Activated T-cell treated with anti-CD3 and anti-CD28 coated beads, Interleukin-2, amount 50 U/mL, for 72 hours (primary cell): ENCODE data around the gene OPTC. TPM values are rescaled to one million over a fixed set of nuclear protein-coding genes. Genes with fewer than 3 reads are reported as not detected.

Experiments
- ATAC-seq, 2 donors: fragments of 150-1000 bp; cut with Tn5 transposase; replicated peaks in 1 of 2; 2 replicates each; pipeline ENCODE4 v1.10.0; 2021; ENCODE audit warnings: moderate library complexity in 2 of 2, mild to moderate bottlenecking in 1 of 2
- DNase-seq, 2 donors: peaks; one replicate each; pipeline ENCODE4 v3.0.0; 2021 to 2022; ENCODE audit warnings: mixed read lengths in 1 of 2
- H3K27ac Mint-ChIP-seq: one replicate; pipeline ENCODE4 v1.8.0; 2022; ENCODE audit warnings: mild to moderate bottlenecking, moderate library complexity, mixed read lengths
- H3K27me3 Mint-ChIP-seq: one replicate; pipeline ENCODE4 v1.8.0; 2022; ENCODE audit warnings: low read depth, mixed read lengths
- H3K36me3 Mint-ChIP-seq, 2 donors: one replicate each; pipeline ENCODE4 v1.8.0; 2022; ENCODE audit warnings: mixed read lengths in 2 of 2, mild to moderate bottlenecking in 1 of 2; ENCODE audit not compliant: insufficient read depth in 2 of 2
- H3K4me1 Mint-ChIP-seq: one replicate; pipeline ENCODE4 v1.8.0; 2022; ENCODE audit warnings: low read depth, mixed read lengths
- H3K4me3 Mint-ChIP-seq, 2 donors: one replicate each; pipeline ENCODE4 v1.8.0; 2022; ENCODE audit warnings: mild to moderate bottlenecking in 2 of 2, mixed read lengths in 2 of 2, moderate library complexity in 2 of 2
- H3K9me3 Mint-ChIP-seq, 2 donors: one replicate each; pipeline ENCODE4 v1.8.0; 2022; ENCODE audit warnings: mixed read lengths in 2 of 2
- total RNA-seq, 2 donors: library from RNA; stranded (reverse); gene quantifications; one replicate each; pipeline ENCODE4 v1.2.3, GENCODE V29; 2022

OPTC gene
- total RNA-seq, 2 donors from 2014 or later: not detected

DNA sequence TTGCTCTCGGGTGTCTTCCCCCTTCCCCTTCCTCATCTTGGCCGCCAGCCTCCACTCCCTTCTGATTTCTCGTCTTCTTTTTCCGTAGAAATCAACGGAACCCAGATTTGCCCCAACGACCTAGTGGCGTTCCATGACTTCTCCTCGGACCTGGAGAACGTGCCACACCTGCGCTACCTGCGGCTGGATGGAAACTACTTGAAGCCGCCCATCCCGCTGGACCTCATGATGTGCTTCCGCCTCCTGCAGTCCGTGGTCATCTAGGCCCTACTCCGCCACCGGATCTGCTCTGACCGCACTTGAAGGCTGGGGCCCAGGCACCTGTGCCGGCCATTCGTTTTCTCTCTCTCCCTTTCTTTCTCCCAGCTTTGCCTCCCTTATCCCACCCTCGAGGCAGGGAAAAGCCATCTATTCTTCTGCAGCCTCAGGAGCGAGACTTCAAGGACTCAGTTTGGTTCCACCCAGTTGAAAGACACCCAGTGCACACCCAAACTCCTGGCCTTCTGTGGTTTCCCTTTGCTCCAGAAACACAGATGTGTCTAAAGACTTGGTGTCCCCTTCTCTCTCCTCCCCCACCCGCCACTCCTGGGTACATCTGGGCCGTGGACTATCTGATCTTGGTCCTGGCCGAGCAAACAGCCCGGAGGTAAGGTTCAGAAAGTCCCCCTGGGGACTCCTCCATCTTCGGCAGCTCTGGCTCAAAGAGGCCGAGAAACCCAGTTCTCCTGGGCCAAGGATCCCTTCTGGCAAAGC lies 7.2 kb upstream of the OPTC start:
- no peak for ATAC-seq
- Mint-ChIP-seq H3K36me3 (no peaks in the 10 kb centered on the region), H3K27me3 (no peaks in the 10 kb centered on the region), H3K9me3 (no peaks in the 10 kb centered on the region), H3K4me1 (peaks cover 9% of the 10 kb centered on the region), H3K27ac (no peak overlapping the region), H3K4me3 (peak overlapping the region; percentile 80 to 83)
- no peak for DNase-seq

DNA sequence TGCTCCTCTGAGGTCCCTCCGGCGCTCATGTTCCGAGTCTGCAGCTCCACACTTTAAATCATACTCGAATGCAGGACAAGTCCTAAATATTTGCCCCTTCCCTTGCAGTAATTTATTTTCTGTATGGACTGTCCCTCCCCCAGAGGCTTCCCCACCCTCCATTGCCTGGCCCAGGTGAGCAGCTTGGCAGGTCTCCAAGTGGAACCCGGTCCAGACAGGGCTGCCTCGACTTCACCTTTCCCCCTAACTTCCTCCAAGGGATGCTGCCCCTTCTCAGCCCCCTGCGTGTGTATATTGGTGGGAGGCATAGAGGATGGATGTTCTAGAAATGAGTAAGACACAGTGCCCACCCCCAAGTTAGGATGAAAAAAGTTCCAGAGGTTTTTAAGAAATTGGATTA lies 5.4 kb upstream of the OPTC start:
- no peak for ATAC-seq
- H3K27ac Mint-ChIP-seq: no peak overlapping the region
- H3K9me3 Mint-ChIP-seq: no peaks in the 10 kb centered on the region
- H3K27me3 Mint-ChIP-seq: no peaks in the 10 kb centered on the region
- DNase-seq: no peak
- peaks cover 9% of the 10 kb centered on the region for H3K4me1 Mint-ChIP-seq
- no peaks in the 10 kb centered on the region for H3K36me3 Mint-ChIP-seq
- H3K4me3 Mint-ChIP-seq: peak overlapping the region in 1 of 2 donors; percentile 7

DNA sequence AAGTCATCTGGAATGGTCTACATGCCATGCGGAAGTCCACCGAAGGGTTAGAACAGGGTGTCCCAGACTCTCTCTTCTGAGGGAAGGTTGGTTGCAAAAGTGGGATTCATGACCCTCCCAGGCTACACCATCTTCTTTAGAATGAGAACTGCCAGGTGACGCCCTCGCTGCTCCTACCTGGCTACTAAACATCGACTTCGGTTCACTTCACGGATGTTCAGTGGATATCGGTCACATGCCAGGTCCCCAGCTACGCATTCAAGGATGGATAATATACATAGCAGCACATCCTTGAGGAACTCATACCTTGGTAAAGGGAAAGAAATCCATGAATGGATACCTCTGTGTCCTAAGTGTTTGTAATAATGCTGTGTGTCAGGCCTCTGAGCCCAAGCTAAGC lies 3.3 kb upstream of the OPTC start:
- Mint-ChIP-seq H3K27me3 (no peaks in the 10 kb centered on the region), H3K4me1 (peaks cover 9% of the 10 kb centered on the region), H3K4me3 (no peak overlapping the region), H3K27ac (no peak overlapping the region), H3K36me3 (no peaks in the 10 kb centered on the region), H3K9me3 (no peaks in the 10 kb centered on the region)
- no peak for ATAC-seq
- no peak for DNase-seq

DNA sequence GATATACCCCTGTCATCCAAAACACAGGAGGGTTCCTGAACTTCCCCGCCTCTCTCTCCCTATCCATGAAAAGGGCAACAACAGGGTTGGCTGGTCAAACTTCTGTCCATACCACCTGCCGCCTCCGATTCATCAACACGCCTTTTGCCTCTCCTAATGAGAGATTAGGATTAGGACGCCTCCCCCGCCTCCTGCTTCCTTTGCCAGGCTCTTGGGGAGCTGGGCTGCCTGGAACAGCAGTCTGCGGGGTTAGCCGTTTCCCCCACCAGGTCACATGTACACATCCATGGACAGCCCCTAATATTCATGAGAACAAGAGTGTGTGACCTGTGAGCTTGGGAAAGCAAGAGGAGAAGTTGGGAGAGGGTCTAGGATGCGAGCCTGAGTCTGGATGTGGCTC lies 2.3 kb upstream of the OPTC start:
- Mint-ChIP-seq H3K36me3 (no peaks in the 10 kb centered on the region), H3K27ac (no peak overlapping the region), H3K27me3 (no peaks in the 10 kb centered on the region), H3K4me1 (peaks cover 9% of the 10 kb centered on the region), H3K4me3 (no peak overlapping the region), H3K9me3 (no peaks in the 10 kb centered on the region)
- ATAC-seq (no peak), DNase-seq (no peak)

DNA sequence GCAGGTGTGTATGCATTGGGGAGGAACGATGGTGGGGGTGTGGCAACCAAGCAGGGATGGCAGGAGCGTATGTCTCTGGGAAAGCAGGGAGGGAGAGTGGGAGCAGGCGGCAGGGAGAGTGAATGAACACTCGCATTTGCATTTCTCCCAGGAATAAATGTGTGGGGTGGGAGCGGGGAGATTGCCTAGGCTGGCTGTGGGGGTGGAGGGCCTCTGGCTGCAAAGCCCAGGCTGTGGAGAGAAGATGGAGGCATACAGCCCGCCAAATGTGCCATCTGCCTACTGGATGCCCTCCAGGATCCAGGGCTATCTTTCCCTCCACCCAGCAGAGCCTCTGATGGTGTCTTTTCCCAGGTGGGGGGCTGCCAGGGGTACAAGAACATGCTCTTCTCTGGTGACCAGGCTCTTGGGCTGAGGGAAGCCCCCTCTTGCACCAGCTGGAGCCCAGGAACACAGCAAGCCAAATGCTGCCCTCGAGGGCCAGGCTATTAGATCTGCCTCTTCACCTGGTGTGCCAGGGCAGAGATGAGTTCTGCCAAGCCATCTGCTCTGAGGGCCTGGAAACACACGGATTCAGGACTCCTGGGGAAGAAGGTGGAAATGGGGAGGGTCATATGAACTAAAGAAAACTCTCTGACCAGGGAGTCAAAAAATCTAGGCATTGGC lies 1.7 kb upstream of the OPTC start:
- H3K4me3 Mint-ChIP-seq: no peak overlapping the region
- no peaks in the 10 kb centered on the region for H3K27me3 Mint-ChIP-seq
- peaks cover 8% of the 10 kb centered on the region for H3K4me1 Mint-ChIP-seq
- H3K9me3 Mint-ChIP-seq: no peaks in the 10 kb centered on the region
- no peaks in the 10 kb centered on the region for H3K36me3 Mint-ChIP-seq
- DNase-seq (no peak), ATAC-seq (no peak)
- H3K27ac Mint-ChIP-seq: no peak overlapping the region

DNA sequence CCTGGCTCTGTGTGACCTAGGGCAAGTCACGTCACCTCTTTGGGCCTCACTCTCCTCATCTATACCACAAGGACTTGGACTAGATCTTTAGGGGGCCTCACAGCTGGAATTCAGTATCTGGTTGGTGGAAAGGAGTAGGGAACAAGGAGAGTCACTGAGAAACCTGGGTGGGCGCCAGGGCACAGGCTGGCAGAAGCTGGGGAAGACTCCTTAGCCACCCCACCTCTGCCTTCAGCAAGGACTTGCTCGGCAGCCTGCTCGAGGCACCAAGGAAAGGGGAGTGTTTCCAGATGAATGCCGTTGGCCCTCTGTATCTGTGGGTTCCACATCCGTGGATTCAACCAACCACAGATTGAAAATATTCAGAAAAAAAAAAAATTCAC lies 1.2 kb upstream of the OPTC start:
- Mint-ChIP-seq H3K36me3 (no peaks in the 10 kb centered on the region), H3K9me3 (no peaks in the 10 kb centered on the region), H3K4me3 (no peak overlapping the region), H3K27me3 (no peaks in the 10 kb centered on the region), H3K4me1 (peaks cover 3% of the 10 kb centered on the region), H3K27ac (no peak overlapping the region)
- ATAC-seq: no peak
- DNase-seq: no peak

DNA sequence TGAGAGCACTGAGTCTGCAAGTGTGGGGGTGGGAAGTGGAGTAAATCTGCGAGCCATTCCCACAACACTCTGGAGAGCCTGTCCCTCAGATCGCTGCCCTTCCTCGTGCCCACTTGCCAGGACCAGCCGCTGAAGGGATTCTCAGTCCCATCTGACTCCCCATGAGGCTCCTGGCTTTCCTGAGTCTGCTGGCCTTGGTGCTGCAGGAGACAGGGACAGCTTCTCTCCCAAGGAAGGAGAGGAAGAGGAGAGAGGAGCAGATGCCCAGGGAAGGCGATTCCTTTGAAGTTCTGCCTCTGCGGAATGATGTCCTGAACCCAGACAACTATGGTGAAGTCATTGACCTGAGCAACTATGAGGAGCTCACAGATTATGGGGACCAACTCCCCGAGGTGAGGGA lies 1.9 kb downstream of the OPTC start:
- H3K4me3 Mint-ChIP-seq: no peak overlapping the region
- no peak for DNase-seq
- H3K27me3 Mint-ChIP-seq: no peaks in the 10 kb centered on the region
- no peaks in the 10 kb centered on the region for H3K4me1 Mint-ChIP-seq
- H3K9me3 Mint-ChIP-seq: no peaks in the 10 kb centered on the region
- ATAC-seq: no peak
- H3K36me3 Mint-ChIP-seq: no peaks in the 10 kb centered on the region
- H3K27ac Mint-ChIP-seq: no peak overlapping the region

DNA sequence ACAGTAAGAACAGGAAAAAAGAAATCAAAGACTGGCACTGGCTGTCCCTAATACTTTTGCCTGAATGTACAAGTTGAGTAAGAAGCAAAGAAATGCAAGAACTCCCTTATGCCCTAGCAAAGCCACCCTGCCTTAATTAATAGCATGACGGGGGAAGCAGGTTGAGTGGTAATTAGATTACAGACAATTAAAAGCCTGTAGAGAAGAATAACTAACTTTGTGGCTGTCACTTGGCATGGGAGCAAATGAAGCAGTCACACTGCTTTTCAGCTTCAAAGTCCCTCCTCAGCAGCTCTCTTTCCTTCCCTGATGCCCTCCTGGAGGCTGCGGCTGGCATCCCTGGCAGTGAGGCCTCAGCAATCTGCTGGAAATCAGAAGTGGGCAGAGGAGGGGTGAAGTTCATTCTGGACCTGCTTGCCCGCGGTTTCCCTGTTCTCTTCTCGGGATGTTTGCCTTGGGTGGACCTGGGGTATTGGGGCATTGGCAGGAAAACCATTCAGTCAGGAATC lies 3.4 kb downstream of the OPTC start:
- no peak for ATAC-seq
- H3K36me3 Mint-ChIP-seq: no peaks in the 10 kb centered on the region
- DNase-seq: no peak
- no peaks in the 10 kb centered on the region for H3K27me3 Mint-ChIP-seq
- no peaks in the 10 kb centered on the region for H3K9me3 Mint-ChIP-seq
- no peak overlapping the region for H3K27ac Mint-ChIP-seq
- H3K4me1 Mint-ChIP-seq: no peaks in the 10 kb centered on the region
- H3K4me3 Mint-ChIP-seq: no peak overlapping the region

DNA sequence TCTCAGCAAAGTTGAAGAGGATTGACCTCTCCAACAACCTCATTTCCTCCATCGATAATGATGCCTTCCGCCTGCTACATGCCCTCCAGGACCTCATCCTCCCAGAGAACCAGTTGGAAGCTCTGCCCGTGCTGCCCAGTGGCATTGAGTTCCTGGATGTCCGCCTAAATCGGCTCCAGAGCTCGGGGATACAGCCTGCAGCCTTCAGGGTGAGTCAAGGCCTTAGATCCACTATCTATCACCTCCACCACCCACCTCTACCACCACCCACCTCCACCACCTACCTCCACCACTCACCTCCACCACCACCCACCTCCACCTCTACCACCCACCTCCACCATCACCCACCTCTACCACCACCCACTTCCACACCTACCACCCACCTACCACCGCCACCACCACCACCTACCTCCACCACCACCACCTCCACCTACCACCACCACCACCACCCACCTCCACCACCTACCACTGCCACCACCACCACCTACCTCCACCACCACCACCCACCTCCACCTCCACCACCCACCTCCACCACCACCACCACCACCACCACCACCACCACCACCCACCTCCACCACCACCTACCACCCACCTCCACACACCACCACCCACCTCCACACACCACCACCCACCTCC lies 5.8 kb downstream of the OPTC start:
- peaks cover 8% of the 10 kb centered on the region for H3K27me3 Mint-ChIP-seq
- no peaks in the 10 kb centered on the region for H3K9me3 Mint-ChIP-seq

DNA sequence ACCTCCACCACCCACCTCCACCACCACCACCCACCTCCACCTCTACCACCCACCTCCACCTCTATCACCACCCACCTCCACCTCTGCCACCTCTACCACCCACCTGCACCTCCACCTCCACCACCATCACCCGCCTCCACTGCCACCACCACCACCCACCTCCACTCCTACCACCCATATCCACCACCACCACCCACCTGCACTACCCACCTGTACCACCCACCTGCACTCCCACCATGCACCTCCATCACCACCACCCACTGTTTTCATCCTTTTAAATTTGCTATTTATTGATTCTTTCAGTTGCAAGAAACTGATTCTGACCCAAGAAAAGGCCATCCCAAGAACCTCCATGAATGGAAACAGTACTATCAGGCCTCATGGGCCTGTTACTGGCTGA lies 6.3 kb downstream of the OPTC start:
- Mint-ChIP-seq H3K4me3 (no peak overlapping the region), H3K27me3 (peaks cover 8% of the 10 kb centered on the region), H3K9me3 (no peaks in the 10 kb centered on the region), H3K27ac (no peak overlapping the region), H3K36me3 (no peaks in the 10 kb centered on the region), H3K4me1 (peaks cover 7% of the 10 kb centered on the region)
- DNase-seq (no peak), ATAC-seq (no peak)

More for the DNA sequence above, 5.8 kb downstream of the OPTC start:
- DNase-seq (no peak), ATAC-seq (no peak)
- Mint-ChIP-seq H3K4me1 (peaks cover 4% of the 10 kb centered on the region), H3K4me3 (no peak overlapping the region), H3K36me3 (no peaks in the 10 kb centered on the region), H3K27ac (no peak overlapping the region)

DNA sequence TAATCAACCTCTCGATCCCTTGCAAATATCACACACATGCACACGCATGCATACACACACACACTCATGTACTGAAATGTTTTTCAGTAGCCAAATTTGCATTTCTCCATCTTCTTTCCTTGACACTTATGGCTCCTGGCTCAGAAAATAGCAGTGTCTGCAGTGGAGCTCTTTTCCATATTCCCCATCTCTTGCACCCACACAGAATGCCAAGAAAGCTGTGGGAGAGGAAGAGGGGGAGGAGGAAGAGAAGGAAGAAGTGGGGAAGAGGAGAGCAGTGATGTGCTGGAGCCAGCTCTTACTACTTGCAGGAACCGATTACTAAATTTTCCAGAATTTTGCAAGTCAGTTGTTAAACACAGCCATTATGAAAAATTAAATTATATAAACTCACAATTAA lies 9.9 kb downstream of the OPTC start:
- no peaks in the 10 kb centered on the region for H3K9me3 Mint-ChIP-seq
- DNase-seq (no peak), ATAC-seq (no peak)
- no peaks in the 10 kb centered on the region for H3K36me3 Mint-ChIP-seq
- H3K27ac Mint-ChIP-seq: no peak overlapping the region
- peaks cover 7% of the 10 kb centered on the region for H3K4me1 Mint-ChIP-seq
- peaks cover 8% of the 10 kb centered on the region for H3K27me3 Mint-ChIP-seq
- H3K4me3 Mint-ChIP-seq: no peak overlapping the region

DNA sequence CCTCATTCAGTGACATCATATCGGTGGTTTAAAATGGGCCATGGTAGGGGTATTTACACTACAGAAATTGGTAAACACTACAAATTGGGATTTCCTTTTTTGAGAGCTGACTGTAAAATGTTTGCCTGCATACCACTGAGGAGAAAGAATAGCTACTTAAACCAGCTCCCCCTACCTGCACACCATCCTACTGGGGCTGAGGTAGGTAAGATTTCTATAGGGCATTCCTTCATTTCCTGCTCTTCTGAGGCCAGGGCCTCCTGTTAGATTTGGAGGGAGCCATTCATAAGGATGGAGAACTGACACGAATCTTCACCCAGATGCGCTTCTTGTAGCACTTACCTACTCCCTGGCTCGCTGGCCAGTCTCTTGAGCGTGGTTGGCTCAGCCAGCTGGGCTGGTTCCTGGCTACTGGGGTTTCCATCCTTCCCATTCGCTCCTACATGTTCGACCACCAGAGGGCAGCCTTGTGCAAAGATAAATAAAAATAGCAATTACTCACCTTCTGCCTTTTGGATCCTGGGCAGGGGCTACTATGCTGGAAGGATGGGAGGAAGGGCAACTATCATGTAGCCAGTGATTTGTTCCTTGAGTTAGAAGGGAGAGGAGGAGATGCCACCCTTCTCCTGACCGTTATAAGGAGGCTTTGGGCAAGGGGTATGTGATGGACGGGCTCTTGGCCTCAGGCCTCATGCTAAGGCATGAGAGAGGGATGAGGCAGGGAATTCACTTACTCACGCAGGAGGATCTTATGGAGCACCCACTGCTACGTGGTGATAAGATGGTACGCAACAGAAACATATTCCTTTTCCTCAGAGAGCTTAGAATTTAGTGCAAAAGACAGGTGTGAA lies 10.7 kb downstream of the OPTC start:
- Mint-ChIP-seq H3K4me1 (peaks cover 7% of the 10 kb centered on the region), H3K27ac (no peak overlapping the region), H3K4me3 (no peak overlapping the region), H3K27me3 (peaks cover 8% of the 10 kb centered on the region), H3K36me3 (no peaks in the 10 kb centered on the region), H3K9me3 (no peaks in the 10 kb centered on the region)
- DNase-seq (peak; percentile 75 to 77), ATAC-seq (peak; percentile 75 to 83)
